IPS-20b (cell line): Measurements from ENCODE around the gene IP6K1.
"Not testable (repeated sequence)": the region's sequence is repeated elsewhere in the genome, so short reads cannot be mapped to it uniquely, and the experiment has no call there.

Experiments
- H3K27ac ChIP-seq: one replicate; pipeline ENCODE4 v1.5.1; 2013; ENCODE audit warnings: low read length
- H3K27me3 ChIP-seq: 2 replicates; pipeline ENCODE4 v1.6.1; 2013; ENCODE audit warnings: mild to moderate bottlenecking, low read length, inconsistent platforms; ENCODE audit not compliant: insufficient read depth
- H3K36me3 ChIP-seq: 2 replicates; pipeline ENCODE4 v1.6.1; 2013; ENCODE audit warnings: low read depth, mild to moderate bottlenecking, inconsistent platforms, low read length, moderate library complexity; ENCODE audit not compliant: insufficient read depth
- H3K4me1 ChIP-seq: 2 replicates; pipeline ENCODE4 v1.6.1; 2013; ENCODE audit warnings: mild to moderate bottlenecking, control low read depth, inconsistent platforms, low read length, moderate library complexity; ENCODE audit not compliant: insufficient read depth
- H3K4me3 ChIP-seq: 2 replicates; pipeline ENCODE4 v1.5.1; 2013; ENCODE audit warnings: mild to moderate bottlenecking, low read length, inconsistent platforms
- H3K9ac ChIP-seq: 2 replicates; pipeline ENCODE4 v1.6.1; 2013; ENCODE audit warnings: low read depth, mild to moderate bottlenecking, inconsistent platforms, low read length, moderate library complexity
- H3K9me3 ChIP-seq: 2 replicates; pipeline ENCODE4 v1.6.1; 2013; ENCODE audit warnings: mild to moderate bottlenecking, low read depth, low read length, inconsistent platforms; ENCODE audit not compliant: insufficient read depth

Gene IP6K1

GRCh38 chr3:49791571-49791970, 5.2 kb upstream of the IP6K1 start:
- no peaks in the 10 kb centered on the region for H3K4me1 ChIP-seq
- no peaks in the 10 kb centered on the region for H3K9me3 ChIP-seq
- H3K4me3 ChIP-seq, result no peak overlapping the region
- no peaks in the 10 kb centered on the region for H3K36me3 ChIP-seq
- no peak overlapping the region for H3K9ac ChIP-seq
- H3K27ac ChIP-seq, result no peak overlapping the region
- no peaks in the 10 kb centered on the region for H3K27me3 ChIP-seq

GRCh38 chr3:49790626-49791411, 4.5 kb upstream of the IP6K1 start:
- Histone ChIP-seq H3K4me3 (no peak overlapping the region), H3K36me3 (no peaks in the 10 kb centered on the region), H3K27me3 (no peaks in the 10 kb centered on the region), H3K27ac (no peak overlapping the region), H3K4me1 (no peaks in the 10 kb centered on the region), H3K9ac (no peak overlapping the region), H3K9me3 (no peaks in the 10 kb centered on the region)

- H3K9ac ChIP-seq, result no peak overlapping the region
- no peak overlapping the region for H3K4me3 ChIP-seq
- H3K27me3 ChIP-seq, result no peaks in the 10 kb centered on the region
- H3K4me1 ChIP-seq, result peaks cover 3% of the 10 kb centered on the region
- H3K27ac ChIP-seq, result no peak overlapping the region
- no peaks in the 10 kb centered on the region for H3K9me3 ChIP-seq
- peaks cover 9% of the 10 kb centered on the region; the same call in 1 of the 2 replicates for H3K36me3 ChIP-seq
Measured at GRCh38 chr3:49788056-49788455, 1.7 kb upstream of the IP6K1 start.

GRCh38 chr3:49787536-49787935, 1.2 kb upstream of the IP6K1 start:
- Histone ChIP-seq H3K27ac (no peak overlapping the region), H3K4me1 (peaks cover 3% of the 10 kb centered on the region)

GRCh38 chr3:49787182-49787464, 781 bp upstream of the IP6K1 start:
- peaks cover 3% of the 10 kb centered on the region for H3K4me1 ChIP-seq
- no peak overlapping the region for H3K27ac ChIP-seq
- peaks cover 9% of the 10 kb centered on the region; the same call in 1 of the 2 replicates for H3K36me3 ChIP-seq
- peak overlapping the region; percentile 66; the same call in 1 of the 2 replicates for H3K9ac ChIP-seq
- no peaks in the 10 kb centered on the region for H3K27me3 ChIP-seq
- peak overlapping the region; percentile 44; the same call in 1 of the 2 replicates for H3K4me3 ChIP-seq
- no peaks in the 10 kb centered on the region for H3K9me3 ChIP-seq

More at GRCh38 chr3:49787536-49787935, 1.2 kb upstream of the IP6K1 start:
- Histone ChIP-seq H3K36me3 (peaks cover 9% of the 10 kb centered on the region; the same call in 1 of the 2 replicates), H3K27me3 (no peaks in the 10 kb centered on the region), H3K9ac (no peak overlapping the region), H3K4me3 (no peak overlapping the region), H3K9me3 (no peaks in the 10 kb centered on the region)

- Histone ChIP-seq H3K4me3 (peak overlapping the region; percentile 86), H3K4me1 (peaks cover 3% of the 10 kb centered on the region), H3K27ac (peak overlapping the region; percentile 4), H3K36me3 (peaks cover 16% of the 10 kb centered on the region), H3K9ac (peak overlapping the region; percentile 84; the same call in 1 of the 2 replicates), H3K9me3 (no peaks in the 10 kb centered on the region), H3K27me3 (no peaks in the 10 kb centered on the region)
Measured at GRCh38 chr3:49785565-49786356, 581 bp downstream of the IP6K1 start.

GRCh38 chr3:49782277-49782676, 4.1 kb downstream of the IP6K1 start:
- peaks cover 30% of the 10 kb centered on the region for H3K36me3 ChIP-seq
- not testable (repeated sequence) for H3K4me3 ChIP-seq, H3K27ac ChIP-seq, H3K27me3 ChIP-seq, H3K9me3 ChIP-seq, H3K9ac ChIP-seq, H3K4me1 ChIP-seq

- H3K9ac ChIP-seq, result no peak overlapping the region
- H3K4me1 ChIP-seq, result peaks cover 3% of the 10 kb centered on the region
- H3K4me3 ChIP-seq, result no peak overlapping the region
- H3K36me3 ChIP-seq, result peaks cover 33% of the 10 kb centered on the region
- H3K27ac ChIP-seq, result no peak overlapping the region
- H3K27me3 ChIP-seq, result no peaks in the 10 kb centered on the region
- H3K9me3 ChIP-seq, result no peaks in the 10 kb centered on the region
Measured at GRCh38 chr3:49781415-49782199, 4.7 kb downstream of the IP6K1 start.

- H3K27me3 ChIP-seq, H3K4me3 ChIP-seq, H3K9me3 ChIP-seq, H3K4me1 ChIP-seq, H3K27ac ChIP-seq: not testable (repeated sequence)
- Histone ChIP-seq H3K9ac (0 out of 2 replicates have a peak overlapping the region, but pooled peaks have one; percentile 11), H3K36me3 (peaks cover 36% of the 10 kb centered on the region)
Measured at GRCh38 chr3:49780975-49781365, 5.4 kb downstream of the IP6K1 start.

GRCh38 chr3:49780080-49780974, 6.0 kb downstream of the IP6K1 start:
- peaks cover 41% of the 10 kb centered on the region for H3K36me3 ChIP-seq
- no peaks in the 10 kb centered on the region for H3K9me3 ChIP-seq
- 0 out of 2 replicates have a peak overlapping the region, but pooled peaks have one; percentile 11 for H3K9ac ChIP-seq
- H3K27me3 ChIP-seq, result no peaks in the 10 kb centered on the region
- H3K4me1 ChIP-seq, result peaks cover under 1% of the 10 kb centered on the region
- no peak overlapping the region for H3K4me3 ChIP-seq
- H3K27ac ChIP-seq, result no peak overlapping the region
